GM12891 (cell line): ENCODE measurements around the gene ARPC5.

Experiments
- POLR2A ChIP-seq: IDR thresholded peaks from 2 replicates; pipeline ENCODE4 v1.6.1; 2011; ENCODE audit warnings: low read depth, low read length, control low read depth
- POLR2AphosphoS5 ChIP-seq: IDR thresholded peaks from 2 replicates; pipeline ENCODE4 v1.6.1; 2011; ENCODE audit warnings: low read depth, low read length, control low read depth
- TAF1 ChIP-seq: IDR thresholded peaks from 2 replicates; pipeline ENCODE4 v1.6.1; 2011; ENCODE audit warnings: low read depth, low read length, control low read depth

GRCh38 chr1:183612407-183612806 is 23.2 kb downstream of the ARPC5 start:
- TF ChIP-seq POLR2AphosphoS5 (no peak), POLR2A (no peak), TAF1 (no peak)
